Prostate gland (tissue), 2 donors: ENCODE data around the gene TLR9. TPM values are rescaled to one million over a fixed set of nuclear protein-coding genes. Genes with fewer than 3 reads are reported as not detected.

Source experiments
- DNase-seq: peaks from one replicate; pipeline ENCODE4 v3.0.0-alpha.2; 2019; ENCODE audit warnings: low spot score
- H3K27ac ChIP-seq, 2 donors: fragments of 200-600 bp; sonication (generic); 2 replicates each; pipeline ENCODE4 v1.5.1; 2017 to 2019
- H3K27me3 ChIP-seq: fragments of 200-600 bp; sonication (generic); replicated peaks from 2 replicates; pipeline ENCODE4 v1.5.1; 2019; ENCODE audit not compliant: insufficient read depth
- H3K36me3 ChIP-seq, 2 donors: fragments of 200-600 bp; sonication (generic); 1 replicate in 1 of 2; 2 replicates in 1 of 2; pipeline versions ENCODE4 v1.5.1 to v1.8.1; 2017 to 2019
- H3K4me1 ChIP-seq: fragments of 200-600 bp; sonication (generic); replicated peaks from 2 replicates; pipeline ENCODE4 v1.5.1; 2019
- H3K4me3 ChIP-seq, 2 donors: fragments of 200-600 bp; sonication (generic); 2 replicates each; pipeline ENCODE4 v1.5.1; 2017 to 2019
- H3K9me3 ChIP-seq: fragments of 200-600 bp; sonication (generic); 2 replicates; pipeline ENCODE4 v1.5.1; 2017
- POLR2A ChIP-seq: fragments of 450-650 bp; IDR thresholded peaks from one replicate; pipeline ENCODE4 v1.6.1; 2016; ENCODE audit warnings: antibody characterized with exemption, mild to moderate bottlenecking
- POLR2AphosphoS5 ChIP-seq: sonication (generic); formaldehyde crosslinking; IDR thresholded peaks from one replicate; pipeline ENCODE4 v1.6.1; 2017; ENCODE audit warnings: antibody characterized with exemption
- WGBS: methylation state at CpG from one replicate; pipeline ENCODE4 v1.1.5; 2018; 5-methylcytosine and 5-hydroxymethylcytosine counted together
- intact Hi-C: fragments of 100-400 bp; cut with DNase I; formaldehyde crosslinking; loops from one replicate; pipeline ENCODE4 v1.14.2; 2022
- total RNA-seq, 2 donors: library from RNA; depleted of rRNA; stranded (reverse); fragments of >200 nt; gene quantifications; one replicate each; pipeline ENCODE4 v1.1.0, GENCODE V29; 2016
- TF ChIP-seq, protein P1 (sequence below), 4 experiments: fragments of 200-600 bp in 2 of 4; fragments of 450-650 bp in 2 of 4; sonication (generic) in 2 of 4; IDR thresholded peaks; 1 replicate in 3 of 4; 2 replicates in 1 of 4; pipeline ENCODE4 v1.5.1; 2016 to 2019; ENCODE audit warnings: antibody characterized with exemption in 4 of 4, mild to moderate bottlenecking in 2 of 4, moderate library complexity in 2 of 4

TLR9 gene
- total RNA-seq, 2 donors from 2014 or later, result 0.17 TPM; not detected in 1

DNA sequence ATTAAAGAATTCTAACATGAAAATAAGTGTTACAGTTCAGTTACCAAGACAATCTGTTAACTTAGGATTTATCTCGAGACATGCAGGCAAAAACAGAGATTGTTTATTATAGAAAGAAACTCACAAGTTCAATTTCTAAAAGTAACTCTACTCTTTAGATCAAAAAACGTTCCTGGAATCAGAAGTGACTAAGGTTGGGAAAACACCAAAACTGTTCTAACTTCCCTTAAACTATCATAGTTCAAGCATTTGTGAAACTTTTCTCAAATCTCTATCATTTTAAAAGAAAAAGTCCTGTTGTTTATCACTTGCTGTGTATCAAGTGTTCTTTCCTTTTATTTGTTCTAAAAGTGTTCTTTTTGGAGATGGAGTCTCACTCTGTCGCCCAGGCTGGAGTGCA is 44.3 kb upstream of the TLR9 start:
- intact Hi-C loops, result no loop called here
- no peak for DNase-seq
- Histone ChIP-seq H3K4me1 (peaks cover 15% of the 10 kb centered on the region), H3K9me3 (no peaks in the 10 kb centered on the region), H3K4me3 (no peak overlapping the region), H3K27ac (peak overlapping the region in 1 of 2 donors; percentile 19), H3K36me3 (no peaks in the 10 kb centered on the region), H3K27me3 (no peaks in the 10 kb centered on the region)
- 48% methylated on average over 3 of the region's 3 CpGs for WGBS
- TF ChIP-seq, protein P1, sequence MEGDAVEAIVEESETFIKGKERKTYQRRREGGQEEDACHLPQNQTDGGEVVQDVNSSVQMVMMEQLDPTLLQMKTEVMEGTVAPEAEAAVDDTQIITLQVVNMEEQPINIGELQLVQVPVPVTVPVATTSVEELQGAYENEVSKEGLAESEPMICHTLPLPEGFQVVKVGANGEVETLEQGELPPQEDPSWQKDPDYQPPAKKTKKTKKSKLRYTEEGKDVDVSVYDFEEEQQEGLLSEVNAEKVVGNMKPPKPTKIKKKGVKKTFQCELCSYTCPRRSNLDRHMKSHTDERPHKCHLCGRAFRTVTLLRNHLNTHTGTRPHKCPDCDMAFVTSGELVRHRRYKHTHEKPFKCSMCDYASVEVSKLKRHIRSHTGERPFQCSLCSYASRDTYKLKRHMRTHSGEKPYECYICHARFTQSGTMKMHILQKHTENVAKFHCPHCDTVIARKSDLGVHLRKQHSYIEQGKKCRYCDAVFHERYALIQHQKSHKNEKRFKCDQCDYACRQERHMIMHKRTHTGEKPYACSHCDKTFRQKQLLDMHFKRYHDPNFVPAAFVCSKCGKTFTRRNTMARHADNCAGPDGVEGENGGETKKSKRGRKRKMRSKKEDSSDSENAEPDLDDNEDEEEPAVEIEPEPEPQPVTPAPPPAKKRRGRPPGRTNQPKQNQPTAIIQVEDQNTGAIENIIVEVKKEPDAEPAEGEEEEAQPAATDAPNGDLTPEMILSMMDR (IDR thresholded peaks at IDR 0.05), result no peak
- TF ChIP-seq POLR2A (no peak), POLR2AphosphoS5 (no peak)

DNA sequence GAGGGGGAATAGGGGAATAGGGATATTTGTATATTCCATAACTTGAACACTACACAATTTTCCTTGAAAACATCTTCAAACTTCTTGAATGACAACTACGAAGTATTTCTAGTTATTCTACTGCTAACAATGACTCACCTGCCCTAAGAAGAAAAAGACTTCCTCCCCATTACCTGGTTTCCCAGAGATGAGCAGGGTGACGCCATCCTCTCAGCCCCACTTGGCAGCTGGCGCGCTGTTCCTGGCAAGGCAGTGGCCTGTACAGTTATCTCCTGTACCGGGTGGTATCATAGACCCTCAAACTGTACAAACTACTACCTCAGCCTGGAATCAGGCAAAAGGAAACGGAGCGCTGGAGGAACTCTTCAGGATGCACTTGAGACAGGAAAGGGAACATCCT is 42.6 kb upstream of the TLR9 start:
- DNase-seq, result no peak
- TF ChIP-seq POLR2A (no peak), POLR2AphosphoS5 (no peak)
- Histone ChIP-seq H3K9me3 (no peaks in the 10 kb centered on the region), H3K4me3 (no peak overlapping the region), H3K27ac (no peak overlapping the region), H3K4me1 (peaks cover 20% of the 10 kb centered on the region), H3K36me3 (no peaks in the 10 kb centered on the region), H3K27me3 (no peaks in the 10 kb centered on the region)
- intact Hi-C loops, result no loop called here
- WGBS, result 84% methylated on average over 7 of the region's 7 CpGs

DNA sequence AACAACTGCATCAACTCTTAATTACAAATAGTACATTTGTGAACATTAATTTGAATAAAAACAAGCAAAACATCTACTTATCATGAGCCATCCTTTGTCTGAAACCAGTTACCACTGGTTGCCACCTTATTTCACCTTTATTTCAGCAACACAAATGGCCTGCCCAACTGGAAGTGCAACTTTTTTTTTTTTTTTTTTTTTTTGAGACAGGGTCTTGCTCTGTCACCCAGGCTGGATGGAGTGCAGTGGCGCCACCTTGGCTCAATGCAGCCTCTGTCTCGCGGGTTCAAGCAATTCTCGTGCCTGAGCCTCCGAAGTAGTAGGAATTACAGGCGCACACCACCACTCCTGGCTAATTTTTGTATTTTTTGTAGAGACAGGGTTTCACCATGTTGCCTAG is 39.9 kb upstream of the TLR9 start:
- 66% methylated on average over 6 of the region's 6 CpGs for WGBS
- H3K9me3 ChIP-seq, result no peaks in the 10 kb centered on the region
- intact Hi-C loops, result no loop called here
- no peak overlapping the region for H3K27ac ChIP-seq
- H3K36me3 ChIP-seq, result peaks cover 3 to 10% of the 10 kb centered on the region in 2 donors
- H3K4me3 ChIP-seq, result no peak overlapping the region
- DNase-seq, result no peak
- H3K27me3 ChIP-seq, result no peaks in the 10 kb centered on the region
- peaks cover 13% of the 10 kb centered on the region for H3K4me1 ChIP-seq
- TF ChIP-seq POLR2A (no peak), POLR2AphosphoS5 (no peak)
- TF ChIP-seq, protein P1 (IDR thresholded peaks at IDR 0.05), result no peak

- Histone ChIP-seq H3K4me3 (no peak overlapping the region), H3K27me3 (no peaks in the 10 kb centered on the region), H3K4me1 (peaks cover 13% of the 10 kb centered on the region), H3K36me3 (peaks cover 9 to 30% of the 10 kb centered on the region in 2 donors), H3K27ac (peak overlapping the region in 1 of 2 donors; percentile 40), H3K9me3 (no peaks in the 10 kb centered on the region)
- TF ChIP-seq POLR2A (no peak), POLR2AphosphoS5 (no peak)
- TF ChIP-seq, protein P1 (IDR thresholded peaks at IDR 0.05), result no peak
- intact Hi-C loops, result no loop called here
- DNase-seq, result no peak
Observed at GRCh38 chr3:52262447-52262846, 37.0 kb upstream of the TLR9 start.

- no peak overlapping the region for H3K27ac ChIP-seq
- TF ChIP-seq, protein P1 (IDR thresholded peaks at IDR 0.05), result no peak
- TF ChIP-seq POLR2A, result no peak
- TF ChIP-seq POLR2AphosphoS5, result no peak
Observed at GRCh38 chr3:52259448-52259847, 34.0 kb upstream of the TLR9 start.

More at GRCh38 chr3:52259448-52259847, 34.0 kb upstream of the TLR9 start:
- 89% methylated on average over 4 of the region's 4 CpGs for WGBS
- Histone ChIP-seq H3K9me3 (no peaks in the 10 kb centered on the region), H3K27me3 (no peaks in the 10 kb centered on the region), H3K36me3 (peaks cover 15 to 45% of the 10 kb centered on the region in 2 donors), H3K4me1 (peaks cover 13% of the 10 kb centered on the region), H3K4me3 (no peak overlapping the region)
- no peak for DNase-seq
- intact Hi-C loops, result no loop called here
